Body of pancreas (tissue), 4 donors: Measurements from ENCODE around the gene DESI1. TPM values are rescaled to one million over a fixed set of nuclear protein-coding genes. Genes with fewer than 3 reads are reported as not detected.

Experiments used
- ATAC-seq: fragments of 150-250 bp; one replicate; pipeline ENCODE4 v1.9.1; 2016
- DNase-seq, 4 donors: peaks; one replicate each; pipeline ENCODE4 v3.0.0-alpha.2; 2019
- H3K27ac ChIP-seq, 4 donors: fragments of 200-600 bp; sonication (generic); 1 replicate in 3 of 4; 2 replicates in 1 of 4; pipeline versions ENCODE4 v1.5.1 to v1.6.1; 2016 to 2019; ENCODE audit warnings: mild to moderate bottlenecking in 1 of 4, mixed read lengths in 1 of 4, moderate library complexity in 1 of 4
- H3K27me3 ChIP-seq, 2 donors: fragments of 200-600 bp; sonication (generic); one replicate each; pipeline ENCODE4 v1.6.0; 2016; ENCODE audit warnings: mild to moderate bottlenecking in 1 of 2
- H3K36me3 ChIP-seq, 2 donors: fragments of 200-600 bp; sonication (generic); replicated peaks in 1 of 2; 2 replicates each; pipeline ENCODE4 v1.5.1; 2016; ENCODE audit warnings: low read depth in 2 of 2; ENCODE audit not compliant: insufficient read depth in 1 of 2
- H3K4me1 ChIP-seq: fragments of 200-600 bp; sonication (generic); one replicate; pipeline ENCODE4 v1.6.0; 2016
- H3K4me3 ChIP-seq, 2 donors: fragments of 200-600 bp; sonication (generic); 1 replicate in 1 of 2; 2 replicates in 1 of 2; pipeline ENCODE4 v1.5.1; 2016 to 2019
- H3K9me3 ChIP-seq, 3 donors: fragments of 200-600 bp; sonication (generic); 1 replicate in 2 of 3; 2 replicates in 1 of 3; pipeline ENCODE4 v1.5.1; 2016
- POLR2A ChIP-seq, 3 donors: fragments of 450-650 bp; IDR thresholded peaks; one replicate each; pipeline ENCODE4 v1.6.1; 2016; ENCODE audit warnings: antibody characterized with exemption in 3 of 3, mild to moderate bottlenecking in 2 of 3
- WGBS, 2 donors: methylation state at CpG; one replicate each; pipeline ENCODE4 v1.1.5; 2017; 5-methylcytosine and 5-hydroxymethylcytosine counted together
- intact Hi-C: fragments of 100-400 bp; cut with DNase I; formaldehyde crosslinking; loops from one replicate; pipeline ENCODE4 v1.15.1; 2023
- total RNA-seq, 2 donors: library from RNA; depleted of rRNA; stranded (reverse); fragments of >200 nt; gene quantifications; one replicate each; pipeline ENCODE4 v1.1.0, GENCODE V29; 2016
- TF ChIP-seq, protein P1 (sequence below), 7 experiments: fragments of 450-650 bp in 4 of 7; fragments of 200-600 bp in 3 of 7; sonication (generic) in 3 of 7; IDR thresholded peaks; one replicate each; pipeline ENCODE4 v1.5.1; 2016 to 2019; ENCODE audit warnings: antibody characterized with exemption in 7 of 7

DESI1 gene
- total RNA-seq, 2 donors from 2014 or later: 11.2 to 17.1 TPM

- Histone ChIP-seq H3K27me3 (no peaks in the 10 kb centered on the region), H3K4me3 (no peak overlapping the region), H3K4me1 (no peaks in the 10 kb centered on the region), H3K9me3 (no peaks in the 10 kb centered on the region), H3K36me3 (no peaks in the 10 kb centered on the region), H3K27ac (no peak overlapping the region)
- DNase-seq: no peak
- intact Hi-C loops: no loop called here
- WGBS, 2 donors: 94 to 95% methylated on average over 6 of the region's 6 CpGs
- TF ChIP-seq, protein P1, sequence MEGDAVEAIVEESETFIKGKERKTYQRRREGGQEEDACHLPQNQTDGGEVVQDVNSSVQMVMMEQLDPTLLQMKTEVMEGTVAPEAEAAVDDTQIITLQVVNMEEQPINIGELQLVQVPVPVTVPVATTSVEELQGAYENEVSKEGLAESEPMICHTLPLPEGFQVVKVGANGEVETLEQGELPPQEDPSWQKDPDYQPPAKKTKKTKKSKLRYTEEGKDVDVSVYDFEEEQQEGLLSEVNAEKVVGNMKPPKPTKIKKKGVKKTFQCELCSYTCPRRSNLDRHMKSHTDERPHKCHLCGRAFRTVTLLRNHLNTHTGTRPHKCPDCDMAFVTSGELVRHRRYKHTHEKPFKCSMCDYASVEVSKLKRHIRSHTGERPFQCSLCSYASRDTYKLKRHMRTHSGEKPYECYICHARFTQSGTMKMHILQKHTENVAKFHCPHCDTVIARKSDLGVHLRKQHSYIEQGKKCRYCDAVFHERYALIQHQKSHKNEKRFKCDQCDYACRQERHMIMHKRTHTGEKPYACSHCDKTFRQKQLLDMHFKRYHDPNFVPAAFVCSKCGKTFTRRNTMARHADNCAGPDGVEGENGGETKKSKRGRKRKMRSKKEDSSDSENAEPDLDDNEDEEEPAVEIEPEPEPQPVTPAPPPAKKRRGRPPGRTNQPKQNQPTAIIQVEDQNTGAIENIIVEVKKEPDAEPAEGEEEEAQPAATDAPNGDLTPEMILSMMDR (IDR thresholded peaks at IDR 0.05): no peak
- TF ChIP-seq POLR2A (IDR thresholded peaks at IDR 0.05): no peak
- ATAC-seq: no peak
Measured at GRCh38 chr22:41612603-41613306, 8.1 kb downstream of the DESI1 start.

DNA sequence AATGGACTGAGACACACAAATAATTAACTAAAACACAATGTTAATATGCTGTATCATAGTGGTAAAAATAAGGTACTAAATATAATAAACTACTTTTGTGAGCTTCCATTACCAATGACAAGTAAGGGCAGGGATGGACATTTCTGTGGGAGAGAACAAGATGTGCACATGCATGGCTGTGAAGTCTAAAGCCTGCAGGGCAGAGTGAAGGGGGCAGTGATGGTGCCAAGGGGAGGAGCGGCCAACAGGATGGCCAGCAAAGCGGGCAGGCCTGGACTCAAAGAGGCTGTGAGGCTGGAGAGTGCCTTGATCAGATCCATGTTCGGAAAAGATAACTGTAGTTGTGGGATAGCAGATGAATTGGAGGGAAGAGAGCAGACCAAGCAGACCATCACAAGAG lies 12.5 kb downstream of the DESI1 start:
- Histone ChIP-seq H3K9me3 (no peaks in the 10 kb centered on the region), H3K27me3 (no peaks in the 10 kb centered on the region), H3K4me1 (no peaks in the 10 kb centered on the region), H3K36me3 (no peaks in the 10 kb centered on the region), H3K27ac (no peak overlapping the region), H3K4me3 (no peak overlapping the region)
- ATAC-seq: no peak
- WGBS, 2 donors: 89 to 94% methylated on average over 3 of the region's 3 CpGs
- TF ChIP-seq, protein P1 (IDR thresholded peaks at IDR 0.05): no peak
- TF ChIP-seq POLR2A (IDR thresholded peaks at IDR 0.05): no peak
- intact Hi-C loops: no loop called here
- no peak for DNase-seq

DNA sequence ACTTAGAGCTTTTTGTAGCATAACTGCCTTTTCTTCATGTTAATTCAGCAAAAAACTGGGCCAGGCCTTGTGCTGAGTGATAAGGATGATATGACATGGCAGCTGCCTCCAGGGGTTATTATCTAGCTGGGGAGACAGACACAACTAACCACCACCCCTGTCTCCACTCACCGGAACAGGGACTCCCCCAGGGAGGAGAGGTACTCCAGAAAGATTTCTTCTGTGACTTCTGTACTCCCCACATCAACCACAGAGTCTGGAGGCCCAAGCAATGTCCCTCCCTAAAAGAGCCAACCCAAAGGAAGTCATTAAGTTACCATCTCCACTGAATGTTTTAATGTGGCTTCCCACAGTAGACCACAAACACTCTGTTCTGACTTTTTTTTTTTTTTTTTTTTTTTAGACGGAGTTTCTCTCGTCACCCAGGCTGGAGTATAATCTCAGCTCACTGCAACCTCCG lies 16.9 kb downstream of the DESI1 start:
- DNase-seq: no peak
- intact Hi-C loops: no loop called here
- H3K27ac ChIP-seq: no peak overlapping the region
- no peak for ATAC-seq
- H3K4me1 ChIP-seq: no peaks in the 10 kb centered on the region
- TF ChIP-seq, protein P1 (IDR thresholded peaks at IDR 0.05): no peak
- no peak for TF ChIP-seq POLR2A (IDR thresholded peaks at IDR 0.05)
- peaks cover 0 to 8% of the 10 kb centered on the region in 2 donors for H3K36me3 ChIP-seq
- H3K27me3 ChIP-seq: no peaks in the 10 kb centered on the region
- H3K9me3 ChIP-seq: no peaks in the 10 kb centered on the region
- no peak overlapping the region for H3K4me3 ChIP-seq
- whole genome bisulfite sequencing, 2 donors: 79 to 87% methylated on average over 4 of the region's 4 CpGs

GRCh38 chr22:41600976-41601375 lies 19.9 kb downstream of the DESI1 start:
- H3K36me3 ChIP-seq: peaks cover 0 to 8% of the 10 kb centered on the region in 2 donors
- intact Hi-C loops: no loop called here
- no peak overlapping the region for H3K4me3 ChIP-seq
- H3K9me3 ChIP-seq: no peaks in the 10 kb centered on the region
- DNase-seq (no peak), ATAC-seq (no peak)
- 95 to 98% methylated on average over 8 of the region's 8 CpGs for WGBS, 2 donors
- TF ChIP-seq POLR2A (IDR thresholded peaks at IDR 0.05): no peak
- TF ChIP-seq, protein P1 (IDR thresholded peaks at IDR 0.05): no peak
- no peak overlapping the region for H3K27ac ChIP-seq
- no peaks in the 10 kb centered on the region for H3K27me3 ChIP-seq
- peaks cover 8% of the 10 kb centered on the region for H3K4me1 ChIP-seq
